ENCODE results near the gene POGZ.

DNA sequence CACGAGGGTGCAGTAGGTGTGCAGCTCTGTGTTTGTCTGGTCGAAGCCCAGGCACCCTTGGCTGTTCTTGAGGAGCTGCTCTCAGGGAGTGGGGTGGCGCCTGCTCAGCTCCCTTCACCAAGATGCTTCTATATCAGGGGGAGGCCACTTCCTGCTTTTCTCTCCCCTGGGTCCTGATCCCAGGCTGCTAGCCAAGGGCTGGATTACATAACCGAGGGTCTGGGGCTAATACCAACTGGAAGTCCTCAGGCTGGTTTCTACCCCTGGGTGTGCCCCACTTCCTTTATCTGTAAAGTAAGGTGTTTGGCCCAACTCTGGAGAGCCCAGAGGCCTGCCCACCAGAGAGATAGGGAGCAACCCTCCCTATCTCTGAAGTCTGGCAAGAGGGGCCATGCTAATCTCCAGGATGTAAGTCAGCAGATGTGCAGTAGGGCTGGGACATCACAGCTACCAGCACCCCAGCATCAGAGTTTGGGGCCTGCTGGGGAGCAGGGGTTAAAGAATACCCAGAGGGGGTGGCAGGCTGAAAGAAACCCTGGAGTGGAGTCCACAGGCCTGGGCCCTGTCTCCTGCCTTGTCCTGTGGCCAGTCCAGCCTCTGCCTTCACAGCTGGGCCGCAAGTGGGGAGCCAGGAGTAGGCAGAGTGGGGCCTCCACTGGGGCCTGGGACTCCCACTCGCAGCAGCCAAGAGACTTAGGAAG is 88.9 kb downstream of the POGZ start:
- TF ChIP-seq CTCF (conservative IDR thresholded peaks at IDR 0.05 in 1 of 2, IDR thresholded peaks at IDR 0.05 in 1 of 2; ENCODE audit: extremely low read depth in 1 of 2, insufficient read depth in 1 of 2, low read depth in 1 of 2, low read length in 2 of 2) (no peak), EZH2 (IDR thresholded peaks at IDR 0.05; ENCODE audit: borderline replicate concordance, low read length) (no peak)
